HG03442 (cell line): ENCODE data around the gene THADA.
A peak's percentile ranks its signal among the peaks of the same experiment; 100 is the strongest.
"Not testable (repeated sequence)": the region's sequence is repeated elsewhere in the genome, so short reads cannot be mapped to it uniquely, and the experiment has no call there.

Source experiments
- ATAC-seq: cut with Tn5 transposase; IDR thresholded peaks from one replicate; pipeline ENCODE4 v1.9.1; 2021; ENCODE audit warnings: mild to moderate bottlenecking, moderate library complexity; ENCODE audit not compliant: unreplicated experiment

THADA gene

GRCh38 chr2:43285987-43286386 lies 309.9 kb downstream of the THADA start:
- ATAC-seq, result no peak

DNA sequence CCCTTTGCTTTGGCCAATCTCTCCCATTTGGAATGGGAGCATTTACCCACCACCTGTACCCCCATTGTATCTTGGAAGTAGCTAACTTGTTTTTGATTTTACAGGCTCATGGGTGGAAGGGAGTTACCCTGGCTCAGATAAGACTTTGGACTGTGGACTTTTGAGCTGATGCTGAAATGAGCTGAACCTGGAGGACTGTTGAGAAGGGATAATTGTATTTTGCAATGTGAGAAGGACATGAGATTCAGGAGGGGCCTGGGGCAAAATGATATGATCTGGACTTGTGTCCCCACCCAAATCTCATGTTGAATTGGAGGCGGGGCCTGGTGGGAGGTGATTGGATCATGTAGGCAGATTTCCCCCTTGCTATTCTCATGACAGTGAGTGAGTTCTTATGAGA lies 310.9 kb downstream of the THADA start:
- no peak for ATAC-seq

- ATAC-seq, result not testable (repeated sequence)
Observed at GRCh38 chr2:43284347-43284746, 311.5 kb downstream of the THADA start.

DNA sequence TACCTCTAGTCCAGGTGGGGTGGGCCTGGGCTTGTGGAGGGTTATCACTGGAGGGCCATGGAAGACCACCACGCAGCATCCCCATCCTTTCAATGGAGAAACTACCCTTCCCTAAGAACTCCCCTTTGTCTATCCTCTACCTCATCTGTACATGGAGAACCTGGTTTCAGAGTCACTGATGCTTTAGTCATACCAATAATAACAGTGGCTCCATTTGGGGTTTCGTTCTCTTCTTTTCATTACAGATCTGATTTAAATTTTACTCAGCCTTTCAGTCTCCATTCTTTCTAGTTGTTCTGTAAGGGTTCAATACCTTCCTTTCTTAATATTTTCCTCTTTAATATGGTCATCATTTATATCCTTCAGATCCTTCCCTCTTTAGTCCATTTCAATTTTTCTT lies 314.8 kb downstream of the THADA start:
- ATAC-seq, result no peak

DNA sequence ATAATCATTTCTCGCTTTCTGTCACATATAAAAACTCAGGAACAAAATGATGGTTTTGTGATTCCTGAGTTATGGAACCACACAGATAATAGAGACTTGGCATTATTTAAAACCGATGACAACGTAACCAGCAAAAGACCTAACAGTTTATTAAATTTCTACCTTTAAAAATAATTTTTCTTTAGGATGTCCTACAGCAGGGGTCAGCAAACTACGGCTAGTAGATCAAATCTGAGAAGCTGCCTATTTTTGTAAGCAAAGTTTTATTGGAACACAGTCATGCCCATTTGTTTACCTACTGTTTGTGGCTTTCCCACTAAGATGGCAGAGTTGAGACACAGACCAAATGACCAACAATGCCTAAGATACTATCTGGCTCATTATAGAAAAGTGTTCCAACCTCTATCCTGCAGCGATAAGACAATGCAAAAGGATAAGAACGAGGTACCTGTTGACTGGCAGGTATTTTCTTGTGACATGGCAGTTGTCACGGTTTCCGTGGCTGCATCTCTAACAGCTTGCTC lies 316.5 kb downstream of the THADA start:
- no peak for ATAC-seq

- ATAC-seq, result no peak
Observed at GRCh38 chr2:43278564-43279220, 317.1 kb downstream of the THADA start.

GRCh38 chr2:43276962-43277391 lies 318.9 kb downstream of the THADA start:
- no peak for ATAC-seq

GRCh38 chr2:43276266-43276941 lies 319.4 kb downstream of the THADA start:
- no peak for ATAC-seq

DNA sequence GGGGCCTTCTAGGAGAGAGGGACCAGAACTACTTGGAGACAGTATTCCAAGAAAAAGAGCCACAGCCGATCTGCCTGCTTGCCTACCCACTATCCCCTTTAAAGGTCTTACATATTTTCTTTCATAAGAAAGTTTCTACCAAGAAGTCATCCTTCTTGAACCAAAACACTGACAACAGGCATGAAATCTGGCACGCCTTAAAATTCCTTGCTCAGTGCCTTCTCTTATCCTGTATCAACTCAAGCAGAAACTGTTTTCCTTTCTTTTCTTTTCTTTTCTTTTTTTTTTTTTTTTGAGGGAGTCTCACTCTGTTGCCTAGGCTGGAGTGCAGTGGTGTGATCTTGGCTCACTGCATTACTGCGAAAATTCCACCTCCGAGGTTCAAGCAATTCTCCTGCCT lies 321.1 kb downstream of the THADA start:
- ATAC-seq, result no peak

- no peak for ATAC-seq
Observed at GRCh38 chr2:43274055-43274454, 321.8 kb downstream of the THADA start.

- peak; percentile 60 for ATAC-seq
Observed at GRCh38 chr2:43273529-43273928, 322.3 kb downstream of the THADA start.

DNA sequence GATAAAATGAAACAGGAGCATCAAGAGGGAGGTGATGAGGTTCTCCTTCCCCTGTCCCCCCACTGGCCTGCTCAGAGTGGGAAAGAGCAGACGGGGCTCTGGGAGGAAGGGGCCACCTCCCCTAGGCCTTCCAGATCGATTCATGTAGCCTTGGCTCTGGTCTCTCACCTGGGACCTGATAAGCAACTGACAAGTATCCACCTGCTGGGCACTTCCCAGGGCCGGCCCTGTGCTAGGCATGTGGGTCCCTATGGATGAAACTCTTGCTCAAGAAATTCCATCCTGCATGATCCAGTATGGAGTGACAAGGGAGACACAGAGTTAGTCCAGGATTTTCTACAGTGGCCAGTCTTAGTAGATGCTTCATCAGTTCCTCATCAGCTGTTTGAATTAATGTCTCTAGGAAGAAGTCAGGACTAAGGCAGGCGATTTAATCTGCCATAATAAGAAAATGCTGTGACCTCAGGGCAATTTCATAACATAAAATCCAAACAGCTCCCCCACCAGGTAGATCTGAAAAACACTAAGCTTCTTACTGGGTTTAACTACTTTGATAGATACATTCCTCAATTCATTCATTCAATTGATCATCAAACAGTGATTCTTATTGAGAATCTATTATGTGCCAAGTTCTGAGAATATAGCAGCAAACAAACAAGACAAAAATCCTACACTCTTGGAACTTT lies 324.8 kb downstream of the THADA start:
- no peak for ATAC-seq

DNA sequence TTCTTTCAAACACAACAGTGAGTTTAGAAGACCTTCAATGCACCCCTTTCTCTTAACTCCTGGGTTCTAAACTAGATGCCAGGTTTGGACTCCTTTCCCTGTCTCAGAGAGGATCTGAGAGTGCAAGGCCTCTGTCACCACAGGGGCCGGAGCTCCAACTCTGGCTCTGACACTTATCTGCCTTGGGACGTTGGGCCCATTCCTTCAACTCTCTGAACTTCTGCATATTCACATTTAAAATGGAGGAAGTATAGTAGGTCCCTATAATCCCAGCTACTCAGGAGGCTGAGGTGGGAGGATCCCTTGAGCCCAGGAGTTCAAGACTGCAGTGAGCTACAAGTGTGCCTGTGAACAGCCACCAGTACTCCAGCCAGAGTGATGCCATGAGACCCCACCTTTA lies 325.4 kb downstream of the THADA start:
- ATAC-seq, result no peak

DNA sequence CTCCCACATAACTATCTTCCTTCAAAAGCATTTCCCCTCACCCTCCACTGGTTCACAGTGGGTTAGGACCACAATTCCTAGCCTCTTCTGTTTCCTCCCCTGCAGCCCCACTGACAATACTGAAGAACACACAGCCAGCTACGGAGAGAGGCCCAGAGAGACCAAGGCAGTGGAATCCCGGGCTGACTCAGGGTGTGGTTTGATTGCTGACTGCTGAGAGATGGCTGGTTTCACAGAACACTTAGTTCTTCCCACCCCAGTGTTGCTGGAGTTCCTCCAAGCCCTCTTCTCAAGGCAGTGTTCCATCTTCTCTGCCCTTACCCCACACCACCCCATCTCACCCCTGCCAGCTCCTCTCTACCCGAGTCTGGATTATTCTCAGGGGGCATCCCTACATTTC lies 326.1 kb downstream of the THADA start:
- ATAC-seq, result no peak

DNA sequence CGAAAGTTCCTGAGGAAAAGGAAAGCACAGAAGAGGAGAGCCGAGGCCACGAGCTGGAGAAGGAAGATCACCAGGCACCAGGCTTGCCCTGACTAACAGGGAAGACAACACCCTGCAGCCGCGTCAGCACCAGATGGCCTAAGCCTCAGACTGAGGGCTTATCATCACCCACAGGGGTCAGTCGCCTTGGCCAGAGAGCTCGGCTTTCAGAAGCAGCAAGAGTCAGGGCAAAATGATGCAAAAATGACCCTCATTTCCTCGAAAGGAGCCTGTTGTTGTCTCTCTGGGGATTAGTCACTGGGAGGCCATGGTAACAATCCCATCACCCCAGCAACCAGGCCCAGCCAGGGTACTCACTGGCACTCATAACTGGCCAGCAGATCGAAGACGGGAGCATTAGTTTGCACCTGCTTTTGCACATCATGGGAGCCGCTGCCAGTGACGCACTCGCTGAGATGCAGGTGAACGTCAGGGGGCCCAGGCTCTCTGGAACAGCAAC lies 326.7 kb downstream of the THADA start:
- no peak for ATAC-seq

- no peak for ATAC-seq
Observed at GRCh38 chr2:43268066-43268953, 327.5 kb downstream of the THADA start.

DNA sequence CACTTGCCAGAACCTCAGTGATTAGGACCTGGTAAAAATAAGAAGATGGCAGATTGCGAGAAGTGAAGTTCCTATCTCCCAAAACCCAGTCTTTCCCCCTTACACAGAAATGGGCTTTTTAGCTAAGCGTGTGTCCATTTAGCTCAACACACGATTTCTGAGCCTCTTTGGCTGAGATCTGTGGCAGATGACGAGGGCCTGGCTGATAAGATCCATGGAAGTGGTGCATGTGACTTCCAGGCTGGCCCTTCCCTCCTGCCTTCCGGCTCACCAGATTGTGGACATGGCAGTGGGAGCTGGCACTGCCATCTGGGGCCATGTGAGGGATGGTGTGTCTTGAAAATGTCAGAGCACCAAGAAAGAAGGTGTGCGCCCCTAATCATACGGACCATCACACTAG lies 328.5 kb downstream of the THADA start:
- ATAC-seq, result no peak

- ATAC-seq, result no peak
Observed at GRCh38 chr2:43266711-43267111, 329.1 kb downstream of the THADA start.

DNA sequence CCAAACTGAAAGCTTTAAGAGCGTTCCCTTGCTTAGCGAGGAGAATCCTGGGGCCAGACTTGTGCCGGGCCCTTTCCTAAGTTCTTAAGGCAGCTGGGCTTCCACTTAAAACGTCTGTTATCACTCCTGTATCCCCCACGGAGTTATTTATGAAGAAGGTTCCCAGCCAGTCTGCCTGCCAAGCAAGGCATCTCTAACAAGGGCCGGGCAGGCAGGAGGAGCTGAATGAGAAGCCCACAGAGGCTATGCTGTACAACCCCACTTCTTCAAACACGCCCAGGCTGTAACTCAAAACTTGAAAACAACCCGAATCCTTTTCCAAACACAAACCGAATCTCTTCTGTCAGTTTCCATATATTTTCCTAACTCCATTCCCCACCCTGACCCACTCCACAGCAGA lies 330.4 kb downstream of the THADA start:
- no peak for ATAC-seq

DNA sequence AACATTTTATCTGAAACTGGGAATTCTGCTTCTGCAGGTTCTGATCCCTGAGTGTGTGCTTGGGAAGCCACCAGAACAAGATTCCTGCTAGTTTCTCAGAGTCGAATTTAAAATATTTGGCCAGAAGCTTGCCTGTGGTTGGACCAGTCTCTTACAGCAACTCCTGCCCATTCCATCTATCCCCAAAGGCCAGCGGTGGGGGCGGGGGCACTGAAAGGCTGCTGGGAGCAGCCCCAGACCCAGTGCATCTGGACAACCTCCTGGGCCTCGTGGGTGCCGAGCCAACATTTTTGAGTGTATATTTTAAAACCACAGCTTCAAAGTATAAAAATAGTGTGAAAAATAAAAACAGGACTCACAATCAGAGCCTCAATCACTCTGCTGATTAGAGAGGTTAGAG lies 330.8 kb downstream of the THADA start:
- no peak for ATAC-seq

DNA sequence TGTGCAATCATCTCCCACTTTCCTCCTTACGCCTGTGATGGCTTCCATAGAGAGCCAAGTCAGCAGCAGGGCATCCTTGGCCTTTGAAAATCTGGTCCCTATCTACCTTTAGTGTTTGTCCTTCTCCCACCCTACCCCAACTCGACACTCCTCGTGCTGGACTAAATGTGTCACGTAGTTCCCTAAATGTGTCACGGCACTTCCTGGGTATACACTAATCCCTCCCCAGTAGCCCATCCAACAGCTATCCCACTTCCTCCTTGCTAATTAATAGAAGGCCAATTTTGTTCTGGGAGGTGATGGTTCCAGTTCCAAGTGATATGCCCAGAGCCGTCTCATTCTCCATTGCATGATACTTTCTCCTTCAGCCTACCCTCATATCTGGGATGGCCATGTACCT lies 332.9 kb downstream of the THADA start:
- ATAC-seq, result no peak
